ENCODE measurements around the gene CMYA5. TPM values are rescaled to one million over a fixed set of nuclear protein-coding genes. Genes with fewer than 3 reads are reported as not detected.

CMYA5 gene
- total and polyA plus RNA-seq, 4 donors: 0.61 to 5.9 (median 2.1) TPM

- WGBS, 2 donors: 92 to 94% methylated on average over 3 of the region's 3 CpGs
- DNase-seq (no peak), ATAC-seq (ENCODE audit: low FRiP score) (no peak)
- Histone ChIP-seq H3K27ac (ENCODE audit: low read depth in 1 of 2, low read length in 2 of 2) (no peak overlapping the region), H3K4me3 (ENCODE audit: low read length in 2 of 2) (no peak overlapping the region), H3K4me1 (ENCODE audit: control insufficient read depth in 1 of 2, insufficient read depth in 2 of 2, low read length in 2 of 2) (no peaks in the 10 kb centered on the region), H3K27me3 (ENCODE audit: control insufficient read depth in 1 of 2, insufficient read depth in 2 of 2, low read length in 1 of 2) (no peaks in the 10 kb centered on the region), H3K9me3 (ENCODE audit: control insufficient read depth, low read length) (peaks cover 19% of the 10 kb centered on the region), H3K36me3 (ENCODE audit: control insufficient read depth in 1 of 2, insufficient read depth in 2 of 2, low read length in 1 of 2) (no peaks in the 10 kb centered on the region)
- intact Hi-C loops (cut with DNase I): no loop called here
These were observed 40.9 kb downstream of the CMYA5 start for GRCh38 chr5:79730564-79730963.

- no peak for ATAC-seq (ENCODE audit: low FRiP score)
- H3K36me3 ChIP-seq (ENCODE audit: control insufficient read depth in 1 of 2, insufficient read depth in 2 of 2, low read length in 1 of 2): no peaks in the 10 kb centered on the region
- H3K27me3 ChIP-seq (ENCODE audit: control insufficient read depth in 1 of 2, insufficient read depth in 2 of 2, low read length in 1 of 2): no peaks in the 10 kb centered on the region
- H3K4me3 ChIP-seq (ENCODE audit: low read length in 2 of 2): no peak overlapping the region
- DNase-seq: no peak
- WGBS, 2 donors: 95 to 98% methylated on average over 2 of the region's 2 CpGs
- H3K4me1 ChIP-seq (ENCODE audit: control insufficient read depth in 1 of 2, insufficient read depth in 2 of 2, low read length in 2 of 2): no peaks in the 10 kb centered on the region
- intact Hi-C loops (cut with DNase I): no loop called here
- H3K27ac ChIP-seq (ENCODE audit: low read depth in 1 of 2, low read length in 2 of 2): no peak overlapping the region
- peaks cover 19% of the 10 kb centered on the region for H3K9me3 ChIP-seq (ENCODE audit: control insufficient read depth, low read length)
These were observed 42.1 kb downstream of the CMYA5 start for GRCh38 chr5:79731775-79732174.

GRCh38 chr5:79736528-79737514, 47.2 kb downstream of the CMYA5 start:
- H3K27ac ChIP-seq (ENCODE audit: low read depth in 1 of 2, low read length in 2 of 2): no peak overlapping the region
- no peaks in the 10 kb centered on the region for H3K4me1 ChIP-seq (ENCODE audit: control insufficient read depth in 1 of 2, insufficient read depth in 2 of 2, low read length in 2 of 2)
- peaks cover 10% of the 10 kb centered on the region for H3K9me3 ChIP-seq (ENCODE audit: control insufficient read depth, low read length)
- no peak for ATAC-seq (ENCODE audit: low FRiP score)
- no peak overlapping the region for H3K4me3 ChIP-seq (ENCODE audit: low read length in 2 of 2)
- no peak for DNase-seq
- WGBS, 2 donors: 89% methylated on average over 14 of the region's 14 CpGs
- H3K36me3 ChIP-seq (ENCODE audit: control insufficient read depth in 1 of 2, insufficient read depth in 2 of 2, low read length in 1 of 2): no peaks in the 10 kb centered on the region
- H3K27me3 ChIP-seq (ENCODE audit: control insufficient read depth in 1 of 2, insufficient read depth in 2 of 2, low read length in 1 of 2): no peaks in the 10 kb centered on the region
- intact Hi-C loops (cut with DNase I): no loop called here

GRCh38 chr5:79738349-79738748, 48.7 kb downstream of the CMYA5 start:
- intact Hi-C loops (cut with DNase I): no loop called here
- Histone ChIP-seq H3K4me1 (ENCODE audit: control insufficient read depth in 1 of 2, insufficient read depth in 2 of 2, low read length in 2 of 2) (no peaks in the 10 kb centered on the region), H3K4me3 (ENCODE audit: low read length in 2 of 2) (no peak overlapping the region), H3K27me3 (ENCODE audit: control insufficient read depth in 1 of 2, insufficient read depth in 2 of 2, low read length in 1 of 2) (no peaks in the 10 kb centered on the region), H3K36me3 (ENCODE audit: control insufficient read depth in 1 of 2, insufficient read depth in 2 of 2, low read length in 1 of 2) (no peaks in the 10 kb centered on the region), H3K27ac (ENCODE audit: low read depth in 1 of 2, low read length in 2 of 2) (no peak overlapping the region), H3K9me3 (ENCODE audit: control insufficient read depth, low read length) (peaks cover 6% of the 10 kb centered on the region)
- DNase-seq: no peak
- no peak for ATAC-seq (ENCODE audit: low FRiP score)
- 89 to 90% methylated on average over 5 of the region's 5 CpGs for WGBS, 2 donors

GRCh38 chr5:79742549-79743136, 53.0 kb downstream of the CMYA5 start:
- intact Hi-C loops (cut with DNase I): no loop called here
- H3K27ac ChIP-seq (ENCODE audit: low read depth in 1 of 2, low read length in 2 of 2): no peak overlapping the region
- 89 to 90% methylated on average over 3 of the region's 3 CpGs for WGBS, 2 donors

GRCh38 chr5:79743846-79744605, 54.4 kb downstream of the CMYA5 start:
- no peaks in the 10 kb centered on the region for H3K36me3 ChIP-seq (ENCODE audit: control insufficient read depth in 1 of 2, insufficient read depth in 2 of 2, low read length in 1 of 2)
- no peak overlapping the region for H3K27ac ChIP-seq (ENCODE audit: low read depth in 1 of 2, low read length in 2 of 2)
- H3K27me3 ChIP-seq (ENCODE audit: control insufficient read depth in 1 of 2, insufficient read depth in 2 of 2, low read length in 1 of 2): no peaks in the 10 kb centered on the region
- no peak overlapping the region for H3K4me3 ChIP-seq (ENCODE audit: low read length in 2 of 2)
- no peaks in the 10 kb centered on the region for H3K9me3 ChIP-seq (ENCODE audit: control insufficient read depth, low read length)
- no peaks in the 10 kb centered on the region for H3K4me1 ChIP-seq (ENCODE audit: control insufficient read depth in 1 of 2, insufficient read depth in 2 of 2, low read length in 2 of 2)
- ATAC-seq (ENCODE audit: low FRiP score) (no peak), DNase-seq (no peak)
- intact Hi-C loops (cut with DNase I): no loop called here
- 79 to 80% methylated on average over 7 of the region's 7 CpGs for WGBS, 2 donors

More at GRCh38 chr5:79742549-79743136, 53.0 kb downstream of the CMYA5 start:
- Histone ChIP-seq H3K9me3 (ENCODE audit: control insufficient read depth, low read length) (peaks cover 4% of the 10 kb centered on the region), H3K4me1 (ENCODE audit: control insufficient read depth in 1 of 2, insufficient read depth in 2 of 2, low read length in 2 of 2) (no peaks in the 10 kb centered on the region), H3K4me3 (ENCODE audit: low read length in 2 of 2) (no peak overlapping the region), H3K36me3 (ENCODE audit: control insufficient read depth in 1 of 2, insufficient read depth in 2 of 2, low read length in 1 of 2) (no peaks in the 10 kb centered on the region), H3K27me3 (ENCODE audit: control insufficient read depth in 1 of 2, insufficient read depth in 2 of 2, low read length in 1 of 2) (no peaks in the 10 kb centered on the region)
- DNase-seq (no peak), ATAC-seq (ENCODE audit: low FRiP score) (no peak)

GRCh38 chr5:79745255-79745654, 55.6 kb downstream of the CMYA5 start:
- H3K9me3 ChIP-seq (ENCODE audit: control insufficient read depth, low read length): no peaks in the 10 kb centered on the region
- no peaks in the 10 kb centered on the region for H3K36me3 ChIP-seq (ENCODE audit: control insufficient read depth in 1 of 2, insufficient read depth in 2 of 2, low read length in 1 of 2)
- H3K4me3 ChIP-seq (ENCODE audit: low read length in 2 of 2): no peak overlapping the region
- no peaks in the 10 kb centered on the region for H3K4me1 ChIP-seq (ENCODE audit: control insufficient read depth in 1 of 2, insufficient read depth in 2 of 2, low read length in 2 of 2)
- intact Hi-C loops (cut with DNase I): no loop called here
- H3K27ac ChIP-seq (ENCODE audit: low read depth in 1 of 2, low read length in 2 of 2): no peak overlapping the region
- H3K27me3 ChIP-seq (ENCODE audit: control insufficient read depth in 1 of 2, insufficient read depth in 2 of 2, low read length in 1 of 2): no peaks in the 10 kb centered on the region
- no peak for ATAC-seq (ENCODE audit: low FRiP score)
- 93 to 94% methylated on average over 3 of the region's 3 CpGs for WGBS, 2 donors
- DNase-seq: no peak

- ATAC-seq (ENCODE audit: low FRiP score) (no peak), DNase-seq (no peak)
- no peaks in the 10 kb centered on the region for H3K9me3 ChIP-seq (ENCODE audit: control insufficient read depth, low read length)
- no peaks in the 10 kb centered on the region for H3K27me3 ChIP-seq (ENCODE audit: control insufficient read depth in 1 of 2, insufficient read depth in 2 of 2, low read length in 1 of 2)
- 45 to 46% methylated on average over 4 of the region's 4 CpGs for WGBS, 2 donors
- H3K27ac ChIP-seq (ENCODE audit: low read depth in 1 of 2, low read length in 2 of 2): no peak overlapping the region
- no peaks in the 10 kb centered on the region for H3K36me3 ChIP-seq (ENCODE audit: control insufficient read depth in 1 of 2, insufficient read depth in 2 of 2, low read length in 1 of 2)
- no peaks in the 10 kb centered on the region for H3K4me1 ChIP-seq (ENCODE audit: control insufficient read depth in 1 of 2, insufficient read depth in 2 of 2, low read length in 2 of 2)
- H3K4me3 ChIP-seq (ENCODE audit: low read length in 2 of 2): no peak overlapping the region
- intact Hi-C loops (cut with DNase I): no loop called here
These were observed 57.3 kb downstream of the CMYA5 start for GRCh38 chr5:79746642-79747569.

Data from aorta (tissue), 5 donors.